D721Med (cell line): ENCODE data around the gene TJP3.
"Not testable (repeated sequence)": the region's sequence is repeated elsewhere in the genome, so short reads cannot be mapped to it uniquely, and the experiment has no call there.

Experiments used
- DNase-seq: peaks from one replicate; pipeline ENCODE4 v3.0.0; 2011; ENCODE audit warnings: low spot score; ENCODE audit not compliant: insufficient read length
- FAIRE-seq: peaks from 2 replicates; lab custom pipeline; 2011; peaks lifted over from hg19 to GRCh38; lab: Jason Lieb, UNC
- TF ChIP-seq, protein P1 (sequence below): IDR thresholded peaks from 2 replicates; pipeline ENCODE4 v1.5.1; 2012; ENCODE audit warnings: mild to moderate bottlenecking, control low read depth; ENCODE audit not compliant: insufficient read depth; ENCODE audit errors: missing control alignments

The TJP3 gene

DNA sequence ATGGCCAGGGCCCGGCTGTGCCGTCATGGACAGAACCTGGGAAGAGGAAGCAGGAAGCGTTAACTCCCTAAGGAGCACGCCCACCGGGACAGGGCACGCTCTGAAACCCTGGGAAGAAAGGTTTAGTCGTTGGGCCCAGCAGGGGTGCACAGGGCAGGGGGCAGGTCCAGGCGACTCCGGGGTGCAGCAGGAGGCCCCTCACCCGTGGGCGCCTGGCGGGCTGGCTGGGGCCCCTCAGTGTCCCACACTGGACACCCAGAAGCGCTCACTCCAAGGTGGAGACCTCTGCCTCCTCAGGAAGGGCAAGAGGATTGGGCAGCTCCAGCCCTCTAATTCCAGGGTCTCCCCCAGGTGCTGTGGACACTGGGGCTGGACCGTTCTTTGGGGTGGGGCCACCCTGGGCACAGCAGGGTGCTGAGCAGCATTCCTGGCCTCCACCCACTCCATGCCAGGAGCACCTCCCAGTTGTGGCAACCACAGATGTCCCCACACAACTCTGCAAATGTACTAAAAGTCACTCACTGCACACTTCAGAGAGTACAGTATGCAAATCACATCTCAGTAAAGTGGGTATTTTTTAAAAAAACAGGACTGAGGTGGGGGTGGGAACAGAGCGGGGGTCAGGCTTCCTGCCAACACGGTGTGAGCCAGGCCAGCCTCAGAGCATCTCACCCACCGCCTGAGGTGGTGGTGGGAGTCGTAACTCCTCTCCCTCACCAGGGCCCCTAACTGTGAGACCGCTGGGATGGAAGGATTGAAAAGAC, 43.1 kb upstream of the TJP3 start:
- DNase-seq (no peak), FAIRE-seq (no peak)
- TF ChIP-seq, protein P1, sequence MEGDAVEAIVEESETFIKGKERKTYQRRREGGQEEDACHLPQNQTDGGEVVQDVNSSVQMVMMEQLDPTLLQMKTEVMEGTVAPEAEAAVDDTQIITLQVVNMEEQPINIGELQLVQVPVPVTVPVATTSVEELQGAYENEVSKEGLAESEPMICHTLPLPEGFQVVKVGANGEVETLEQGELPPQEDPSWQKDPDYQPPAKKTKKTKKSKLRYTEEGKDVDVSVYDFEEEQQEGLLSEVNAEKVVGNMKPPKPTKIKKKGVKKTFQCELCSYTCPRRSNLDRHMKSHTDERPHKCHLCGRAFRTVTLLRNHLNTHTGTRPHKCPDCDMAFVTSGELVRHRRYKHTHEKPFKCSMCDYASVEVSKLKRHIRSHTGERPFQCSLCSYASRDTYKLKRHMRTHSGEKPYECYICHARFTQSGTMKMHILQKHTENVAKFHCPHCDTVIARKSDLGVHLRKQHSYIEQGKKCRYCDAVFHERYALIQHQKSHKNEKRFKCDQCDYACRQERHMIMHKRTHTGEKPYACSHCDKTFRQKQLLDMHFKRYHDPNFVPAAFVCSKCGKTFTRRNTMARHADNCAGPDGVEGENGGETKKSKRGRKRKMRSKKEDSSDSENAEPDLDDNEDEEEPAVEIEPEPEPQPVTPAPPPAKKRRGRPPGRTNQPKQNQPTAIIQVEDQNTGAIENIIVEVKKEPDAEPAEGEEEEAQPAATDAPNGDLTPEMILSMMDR = no peak

DNA sequence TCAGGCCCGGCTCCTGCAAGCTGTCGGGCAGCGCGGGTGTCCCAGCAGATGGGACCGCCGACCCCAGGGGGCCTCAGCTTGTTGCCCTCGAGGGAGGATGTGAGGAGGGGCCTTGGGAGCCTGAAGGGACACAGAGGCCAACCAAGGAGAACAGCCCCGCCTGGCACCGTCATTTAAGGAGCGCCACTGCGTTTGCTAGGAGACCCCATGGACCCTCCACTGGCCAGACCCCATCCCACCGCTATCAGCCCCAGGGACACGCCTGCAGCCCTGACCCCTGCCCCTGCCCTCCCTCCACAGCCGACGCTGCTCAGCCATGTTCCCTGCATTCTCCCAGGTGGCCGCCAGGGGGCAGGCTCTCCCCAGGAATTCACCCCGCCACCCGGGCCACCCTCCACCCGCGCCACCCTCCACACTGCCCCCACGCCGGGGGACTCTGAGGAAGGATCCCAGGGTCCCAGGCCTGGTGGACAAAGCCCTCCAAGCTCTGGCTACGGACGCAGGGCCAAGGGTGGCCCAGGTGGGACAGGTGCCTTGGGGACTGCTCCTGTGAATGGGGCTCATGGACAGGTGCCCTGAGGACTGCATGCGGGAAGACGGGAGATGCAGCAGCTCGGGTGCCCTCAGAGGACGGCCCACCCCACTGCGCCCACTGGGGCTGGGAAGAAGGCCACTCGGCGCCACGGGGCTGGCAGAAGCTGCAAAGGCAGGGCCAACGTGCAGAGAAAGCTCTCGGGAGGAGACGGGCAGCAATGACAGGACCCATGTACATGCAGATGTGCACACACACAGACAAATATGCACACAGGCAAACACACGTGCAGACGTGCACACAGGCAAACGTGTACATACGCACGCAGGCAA, 42.3 kb upstream of the TJP3 start:
- DNase-seq = peak; percentile 77
- TF ChIP-seq, protein P1 = peak; percentile 68
- FAIRE-seq = no peak

DNA sequence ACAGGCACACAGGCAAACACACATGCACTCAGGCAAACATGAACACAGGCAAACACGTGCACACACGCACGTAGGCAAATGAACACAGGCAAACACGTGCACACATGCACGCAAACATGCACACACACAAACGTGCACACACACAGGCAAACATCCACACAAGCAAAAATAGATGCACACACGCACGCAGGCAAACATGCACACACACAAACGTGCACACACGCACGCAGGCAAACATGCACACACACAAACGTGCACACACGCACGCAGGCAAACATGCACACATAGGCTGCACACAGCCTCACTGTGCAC, 41.7 kb upstream of the TJP3 start:
- DNase-seq, FAIRE-seq: not testable (repeated sequence)

DNA sequence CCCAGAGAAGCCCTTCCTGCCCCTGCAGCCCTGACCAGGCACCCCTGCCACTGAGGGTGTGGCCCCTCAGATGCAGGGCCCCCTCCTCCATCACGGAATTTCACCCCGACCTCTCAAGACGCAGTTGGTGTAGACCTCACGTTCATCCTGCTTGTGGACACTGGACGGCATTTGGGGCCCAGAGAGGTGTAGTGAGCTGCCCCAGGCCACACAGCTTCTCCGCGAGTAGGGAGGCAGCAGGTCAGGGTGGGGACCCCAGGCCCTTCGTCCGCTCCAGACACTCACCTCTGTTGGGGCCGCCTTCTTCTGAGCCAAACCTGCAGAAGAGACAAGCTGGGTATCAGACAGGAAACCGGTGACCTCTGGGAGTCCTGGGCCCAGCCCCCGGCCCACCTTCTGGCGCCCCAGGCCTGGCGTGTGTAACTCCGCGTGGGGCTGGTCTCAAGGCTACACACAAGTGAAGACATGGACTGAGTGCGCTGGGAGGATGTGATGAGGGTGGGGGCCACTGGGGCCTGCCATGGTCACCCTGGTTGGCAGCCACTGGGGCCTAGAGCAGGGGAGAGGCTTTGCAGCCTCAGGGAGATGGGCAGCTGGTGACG, 41.0 kb upstream of the TJP3 start:
- TF ChIP-seq, protein P1 = no peak
- FAIRE-seq = no peak
- no peak for DNase-seq

DNA sequence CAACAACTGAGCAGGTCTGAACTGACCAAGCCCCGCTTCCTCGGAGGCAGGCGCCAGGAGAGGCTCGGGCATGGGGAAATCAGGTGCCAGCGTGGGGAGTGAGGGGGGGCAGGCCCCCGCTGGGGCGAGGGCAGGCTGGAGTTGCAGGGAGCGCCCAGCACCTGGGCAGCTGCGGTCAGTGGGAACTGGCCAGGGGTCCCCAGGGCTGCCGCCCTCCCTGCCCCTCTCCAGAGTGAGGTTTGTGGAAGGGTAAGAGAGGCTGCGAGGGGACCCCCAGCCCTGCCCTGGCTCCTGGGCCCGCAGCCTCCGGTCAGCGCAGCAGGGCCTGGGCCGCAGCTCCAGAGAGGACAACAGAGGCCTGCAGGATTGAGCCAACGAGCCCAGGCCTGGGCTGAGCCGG, 40.4 kb upstream of the TJP3 start:
- TF ChIP-seq, protein P1 = no peak
- no peak for FAIRE-seq
- no peak for DNase-seq

DNA sequence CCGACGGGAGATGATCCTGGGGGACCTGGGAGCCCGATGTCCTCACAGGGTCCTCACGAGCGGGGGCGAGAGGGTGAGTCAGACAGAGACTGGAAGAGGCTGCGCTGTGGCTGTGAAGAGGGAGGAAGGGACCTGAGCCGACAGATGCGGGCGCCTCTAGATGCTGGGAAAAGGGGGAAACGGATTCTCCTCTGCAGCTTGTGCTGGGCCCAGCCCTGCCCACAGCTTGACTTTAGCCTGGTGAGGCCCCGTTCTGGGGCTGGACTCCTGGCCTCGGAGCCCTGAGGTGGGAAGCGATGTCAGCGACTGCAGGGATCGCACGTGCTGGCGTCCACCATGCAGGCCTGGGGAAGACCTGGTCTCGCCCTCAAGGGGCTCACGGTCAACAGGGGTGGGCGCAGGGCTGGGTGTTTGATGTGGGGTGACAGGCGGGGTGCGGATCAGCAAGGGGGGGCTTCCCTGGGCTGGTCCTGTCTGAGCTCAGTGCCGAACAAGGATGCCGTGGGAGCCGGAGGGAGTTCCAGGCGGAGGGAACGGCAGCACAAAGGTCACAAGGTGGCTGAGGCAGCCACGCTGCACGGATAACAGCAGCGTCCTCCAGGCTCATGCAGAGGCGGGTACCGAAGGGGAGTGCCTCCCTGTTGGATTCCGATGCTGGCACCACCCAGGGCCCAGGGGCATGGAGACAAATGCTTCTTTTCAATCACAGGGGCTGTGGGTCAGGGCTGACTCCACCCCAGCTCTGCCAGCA, 39.7 kb upstream of the TJP3 start:
- DNase-seq = no peak
- FAIRE-seq = no peak
- TF ChIP-seq, protein P1 = no peak
